Neural crest cell (in vitro differentiated cells): ENCODE results near the gene GNG2. TPM values are rescaled to one million over a fixed set of nuclear protein-coding genes. Genes with fewer than 3 reads are reported as not detected.
A peak's percentile ranks its signal among the peaks of the same experiment; 100 is the strongest.

Experiments used
- DNase-seq: peaks from one replicate; pipeline ENCODE4 v3.0.0; 2021; ENCODE audit warnings: low read depth, mixed read lengths, low spot score
- H3K27ac Mint-ChIP-seq: one replicate; pipeline ENCODE4 v1.8.0; 2021; ENCODE audit warnings: mild to moderate bottlenecking, mixed read lengths; ENCODE audit not compliant: unreplicated experiment
- H3K27me3 Mint-ChIP-seq: 2 replicates; pipeline ENCODE4 v1.8.0; 2021; ENCODE audit warnings: low read depth, mild to moderate bottlenecking, mixed read lengths
- H3K36me3 Mint-ChIP-seq: 2 replicates; pipeline ENCODE4 v1.8.0; 2021; ENCODE audit warnings: low read depth, mild to moderate bottlenecking, mixed read lengths
- H3K4me1 Mint-ChIP-seq: 2 replicates; pipeline ENCODE4 v1.8.0; 2021; ENCODE audit warnings: mixed read lengths
- H3K4me3 Mint-ChIP-seq: one replicate; pipeline ENCODE4 v1.8.0; 2021; ENCODE audit warnings: mild to moderate bottlenecking, mixed read lengths
- H3K9me3 Mint-ChIP-seq: 2 replicates; pipeline ENCODE4 v1.8.0; 2021; ENCODE audit warnings: mixed read lengths
- total RNA-seq: library from RNA; stranded (reverse); gene quantifications from 2 replicates; pipeline ENCODE4 v1.2.1, GENCODE V29; 2021
- TF ChIP-seq, protein P1 (sequence below): fragments of 200-600 bp; sonication (generic); conservative IDR thresholded peaks from 2 replicates; pipeline ENCODE4 v1.5.0; 2021; ENCODE audit warnings: antibody characterized with exemption, mild to moderate bottlenecking

The GNG2 gene
- total RNA-seq, 1 donor from 2014 or later = 174 TPM

DNA sequence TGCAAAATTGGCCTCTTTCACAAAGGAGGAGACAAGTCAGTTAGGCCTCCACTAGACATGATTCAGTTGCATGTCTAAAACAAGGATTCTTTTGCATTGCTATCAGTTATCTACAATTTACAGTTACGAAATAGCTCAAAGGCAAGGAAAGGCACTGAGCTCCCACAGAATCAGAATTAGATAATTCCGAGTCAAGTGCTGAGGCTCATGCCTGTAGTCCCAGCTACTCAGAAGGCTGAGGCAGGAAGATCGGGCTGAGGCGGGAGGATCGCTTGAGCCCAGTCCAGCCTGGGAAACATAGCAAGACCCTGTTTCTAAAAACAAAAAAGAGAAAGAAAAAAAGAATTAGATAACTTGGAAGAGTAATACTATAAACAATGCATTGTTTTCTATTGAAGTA, 116.7 kb downstream of the GNG2 start:
- peaks cover 32% of the 10 kb centered on the region for H3K4me1 Mint-ChIP-seq
- TF ChIP-seq, protein P1, sequence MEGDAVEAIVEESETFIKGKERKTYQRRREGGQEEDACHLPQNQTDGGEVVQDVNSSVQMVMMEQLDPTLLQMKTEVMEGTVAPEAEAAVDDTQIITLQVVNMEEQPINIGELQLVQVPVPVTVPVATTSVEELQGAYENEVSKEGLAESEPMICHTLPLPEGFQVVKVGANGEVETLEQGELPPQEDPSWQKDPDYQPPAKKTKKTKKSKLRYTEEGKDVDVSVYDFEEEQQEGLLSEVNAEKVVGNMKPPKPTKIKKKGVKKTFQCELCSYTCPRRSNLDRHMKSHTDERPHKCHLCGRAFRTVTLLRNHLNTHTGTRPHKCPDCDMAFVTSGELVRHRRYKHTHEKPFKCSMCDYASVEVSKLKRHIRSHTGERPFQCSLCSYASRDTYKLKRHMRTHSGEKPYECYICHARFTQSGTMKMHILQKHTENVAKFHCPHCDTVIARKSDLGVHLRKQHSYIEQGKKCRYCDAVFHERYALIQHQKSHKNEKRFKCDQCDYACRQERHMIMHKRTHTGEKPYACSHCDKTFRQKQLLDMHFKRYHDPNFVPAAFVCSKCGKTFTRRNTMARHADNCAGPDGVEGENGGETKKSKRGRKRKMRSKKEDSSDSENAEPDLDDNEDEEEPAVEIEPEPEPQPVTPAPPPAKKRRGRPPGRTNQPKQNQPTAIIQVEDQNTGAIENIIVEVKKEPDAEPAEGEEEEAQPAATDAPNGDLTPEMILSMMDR = no peak
- no peaks in the 10 kb centered on the region for H3K9me3 Mint-ChIP-seq
- no peak for DNase-seq
- no peak overlapping the region for H3K27ac Mint-ChIP-seq
- peaks cover 10% of the 10 kb centered on the region for H3K36me3 Mint-ChIP-seq
- H3K27me3 Mint-ChIP-seq = no peaks in the 10 kb centered on the region
- no peak overlapping the region for H3K4me3 Mint-ChIP-seq

DNA sequence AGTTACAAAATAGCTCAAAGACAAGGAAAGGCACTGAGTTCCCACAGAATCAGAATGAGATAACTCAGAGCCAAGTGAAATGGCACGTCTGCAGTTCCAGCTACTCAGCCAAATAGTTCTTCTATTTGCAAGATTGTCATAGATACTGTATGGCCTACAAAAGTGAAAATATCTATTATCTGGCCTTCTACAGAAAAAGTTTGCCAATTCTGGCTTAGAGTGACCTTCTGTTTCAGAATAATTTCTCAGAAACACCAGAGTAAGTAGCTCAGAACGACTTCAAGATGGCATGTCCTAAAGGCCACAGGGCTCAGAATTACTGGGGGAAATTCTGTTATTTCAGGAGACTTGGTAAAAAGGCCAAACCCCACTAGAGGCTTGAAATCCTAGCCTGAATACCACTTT, 118.3 kb downstream of the GNG2 start:
- H3K36me3 Mint-ChIP-seq = peaks cover 5% of the 10 kb centered on the region
- TF ChIP-seq, protein P1 = no peak
- no peak overlapping the region for H3K4me3 Mint-ChIP-seq
- no peaks in the 10 kb centered on the region for H3K27me3 Mint-ChIP-seq
- DNase-seq = no peak
- peaks cover 44% of the 10 kb centered on the region for H3K4me1 Mint-ChIP-seq
- no peak overlapping the region for H3K27ac Mint-ChIP-seq
- peaks cover 4% of the 10 kb centered on the region for H3K9me3 Mint-ChIP-seq

DNA sequence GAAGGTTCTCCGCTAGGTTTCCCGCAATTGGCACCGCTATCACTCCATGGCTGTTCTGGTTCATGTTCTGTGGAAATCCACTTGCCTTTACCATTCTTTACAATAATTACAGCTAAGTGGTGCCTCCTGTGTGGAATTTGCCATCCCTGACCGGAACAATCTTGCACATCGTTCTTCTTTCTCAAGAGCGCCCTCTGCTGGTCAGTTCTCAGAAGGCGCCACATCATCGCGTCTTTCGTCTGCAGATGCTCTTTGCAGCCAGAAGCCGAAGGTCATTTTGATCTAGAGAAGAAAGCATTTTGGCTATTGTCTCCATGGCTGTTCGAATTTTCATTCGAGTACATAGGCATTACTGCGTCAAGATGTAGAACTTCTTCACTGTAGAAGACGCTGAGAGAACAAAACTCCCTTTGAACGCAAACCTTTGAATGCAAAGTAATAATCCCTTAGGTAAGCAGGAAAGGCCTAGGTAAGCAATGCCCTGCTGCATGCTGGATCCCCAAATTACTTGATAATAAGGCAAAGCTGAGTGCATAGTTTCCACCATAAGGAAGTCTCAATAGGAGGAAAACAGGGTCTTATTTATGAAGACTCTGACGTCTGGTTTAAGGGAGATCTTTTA, 118.8 kb downstream of the GNG2 start:
- no peak overlapping the region for H3K27ac Mint-ChIP-seq
- peaks cover 43% of the 10 kb centered on the region for H3K4me1 Mint-ChIP-seq
- peak; percentile 97 for DNase-seq
- TF ChIP-seq, protein P1 = peak; percentile 95
- no peak overlapping the region for H3K4me3 Mint-ChIP-seq
- H3K9me3 Mint-ChIP-seq = peaks cover 6% of the 10 kb centered on the region
- H3K27me3 Mint-ChIP-seq = no peaks in the 10 kb centered on the region
- peaks cover 2% of the 10 kb centered on the region for H3K36me3 Mint-ChIP-seq

DNA sequence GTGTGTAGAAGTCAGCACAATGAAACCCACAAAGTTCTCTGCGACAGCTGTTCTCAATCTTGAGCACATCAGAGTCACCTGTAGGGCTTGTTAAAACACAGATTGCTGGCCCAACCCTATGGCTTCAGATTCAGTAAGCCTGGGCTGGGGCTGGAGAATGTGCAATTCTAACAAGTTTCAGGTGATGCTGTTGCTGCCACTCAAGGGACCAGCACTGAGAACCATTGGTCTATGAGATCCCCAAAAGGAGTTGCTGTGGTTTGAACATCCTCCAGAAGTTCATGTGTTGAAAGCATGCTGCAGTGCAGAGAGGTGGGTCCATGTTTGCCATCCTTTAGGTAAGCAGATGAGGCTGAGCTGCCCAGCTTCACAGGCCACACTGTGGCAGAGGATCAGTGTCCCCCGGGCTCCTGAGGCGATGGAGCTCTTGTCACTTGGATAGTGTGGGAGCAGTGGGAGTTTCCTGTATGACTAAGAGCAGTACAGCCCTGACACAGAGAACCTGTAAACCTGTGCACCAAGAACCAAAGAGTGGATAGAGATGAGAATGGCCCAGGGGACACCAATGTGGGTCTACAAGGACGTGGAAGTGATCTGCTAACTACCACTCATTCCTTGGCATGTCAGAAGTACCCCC, 120.9 kb downstream of the GNG2 start:
- no peak overlapping the region for H3K27ac Mint-ChIP-seq
- DNase-seq = no peak
- H3K4me1 Mint-ChIP-seq = peaks cover 30% of the 10 kb centered on the region
- TF ChIP-seq, protein P1 = no peak
- H3K9me3 Mint-ChIP-seq = peaks cover 6% of the 10 kb centered on the region
- no peak overlapping the region for H3K4me3 Mint-ChIP-seq
- no peaks in the 10 kb centered on the region for H3K27me3 Mint-ChIP-seq
- no peaks in the 10 kb centered on the region for H3K36me3 Mint-ChIP-seq

DNA sequence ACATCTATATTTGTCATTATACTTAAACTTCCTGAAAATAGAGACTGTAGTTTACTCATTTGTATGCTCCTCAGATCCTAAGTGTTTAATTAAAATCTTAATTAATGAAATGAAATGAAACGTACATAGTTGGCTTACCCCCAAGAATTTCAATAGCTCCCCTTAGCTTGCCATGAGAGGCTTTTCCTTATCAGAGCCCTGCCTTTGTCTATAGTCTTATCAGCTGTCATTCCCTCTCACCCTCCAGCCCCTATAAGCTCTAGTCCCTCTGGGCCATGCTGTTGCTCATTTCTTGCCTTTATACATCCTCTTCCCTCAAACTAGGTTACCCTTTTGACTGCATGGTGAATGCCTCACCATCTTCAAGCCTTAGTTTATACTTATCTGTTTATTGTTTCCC, 127.8 kb downstream of the GNG2 start:
- H3K4me1 Mint-ChIP-seq = peaks cover 38% of the 10 kb centered on the region
- H3K27me3 Mint-ChIP-seq = no peaks in the 10 kb centered on the region
- no peak overlapping the region for H3K27ac Mint-ChIP-seq
- TF ChIP-seq, protein P1 = no peak
- DNase-seq = no peak
- no peaks in the 10 kb centered on the region for H3K36me3 Mint-ChIP-seq
- peaks cover 5% of the 10 kb centered on the region for H3K9me3 Mint-ChIP-seq
- peak overlapping the region; percentile 98 for H3K4me3 Mint-ChIP-seq
